ENCODE data around the gene RPL13A.

DNA sequence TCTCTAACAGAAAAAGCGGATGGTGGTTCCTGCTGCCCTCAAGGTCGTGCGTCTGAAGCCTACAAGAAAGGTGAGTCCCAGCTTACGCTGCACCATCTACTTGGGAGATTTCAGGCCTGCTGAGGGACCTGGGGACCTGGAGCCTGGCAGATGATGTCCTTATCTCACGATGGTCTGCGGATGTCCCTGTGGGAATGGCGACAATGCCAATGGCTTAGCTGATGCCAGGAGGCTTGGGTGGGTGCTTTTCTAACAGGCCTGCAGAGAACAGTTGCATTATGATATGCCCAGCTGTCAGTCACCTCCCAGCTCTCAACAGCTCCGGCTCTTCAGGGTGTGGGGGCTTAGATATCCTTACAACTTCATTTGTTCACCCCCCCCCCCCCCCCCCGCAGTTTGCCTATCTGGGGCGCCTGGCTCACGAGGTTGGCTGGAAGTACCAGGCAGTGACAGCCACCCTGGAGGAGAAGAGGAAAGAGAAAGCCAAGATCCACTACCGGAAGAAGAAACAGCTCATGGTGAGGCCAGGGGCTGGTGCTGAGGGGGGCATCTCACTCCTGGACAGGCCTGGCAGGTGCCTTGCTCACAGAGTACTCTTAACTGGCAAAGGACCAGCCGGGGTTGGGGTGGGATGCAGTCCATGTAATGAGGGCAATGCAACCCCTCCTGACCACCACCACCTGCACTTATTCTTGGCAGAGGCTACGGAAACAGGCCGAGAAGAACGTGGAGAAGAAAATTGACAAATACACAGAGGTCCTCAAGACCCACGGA, 3.8 kb downstream of the RPL13A start:
- TF ChIP-seq, protein P1, sequence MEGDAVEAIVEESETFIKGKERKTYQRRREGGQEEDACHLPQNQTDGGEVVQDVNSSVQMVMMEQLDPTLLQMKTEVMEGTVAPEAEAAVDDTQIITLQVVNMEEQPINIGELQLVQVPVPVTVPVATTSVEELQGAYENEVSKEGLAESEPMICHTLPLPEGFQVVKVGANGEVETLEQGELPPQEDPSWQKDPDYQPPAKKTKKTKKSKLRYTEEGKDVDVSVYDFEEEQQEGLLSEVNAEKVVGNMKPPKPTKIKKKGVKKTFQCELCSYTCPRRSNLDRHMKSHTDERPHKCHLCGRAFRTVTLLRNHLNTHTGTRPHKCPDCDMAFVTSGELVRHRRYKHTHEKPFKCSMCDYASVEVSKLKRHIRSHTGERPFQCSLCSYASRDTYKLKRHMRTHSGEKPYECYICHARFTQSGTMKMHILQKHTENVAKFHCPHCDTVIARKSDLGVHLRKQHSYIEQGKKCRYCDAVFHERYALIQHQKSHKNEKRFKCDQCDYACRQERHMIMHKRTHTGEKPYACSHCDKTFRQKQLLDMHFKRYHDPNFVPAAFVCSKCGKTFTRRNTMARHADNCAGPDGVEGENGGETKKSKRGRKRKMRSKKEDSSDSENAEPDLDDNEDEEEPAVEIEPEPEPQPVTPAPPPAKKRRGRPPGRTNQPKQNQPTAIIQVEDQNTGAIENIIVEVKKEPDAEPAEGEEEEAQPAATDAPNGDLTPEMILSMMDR (IDR thresholded peaks at IDR 0.05; ENCODE audit: low read length): no peak
- no peak for TF ChIP-seq EZH2 (IDR thresholded peaks at IDR 0.05; ENCODE audit: borderline replicate concordance, low read length)
